HG03066 (cell line): ENCODE measurements around the gene AARS1.
"Not testable (repeated sequence)": the region's sequence is repeated elsewhere in the genome, so short reads cannot be mapped to it uniquely, and the experiment has no call there.

ENCODE experiments used
- ATAC-seq: cut with Tn5 transposase; IDR thresholded peaks from one replicate; pipeline ENCODE4 v1.9.1; 2021; ENCODE audit warnings: low read depth; ENCODE audit not compliant: unreplicated experiment

AARS1 gene

DNA sequence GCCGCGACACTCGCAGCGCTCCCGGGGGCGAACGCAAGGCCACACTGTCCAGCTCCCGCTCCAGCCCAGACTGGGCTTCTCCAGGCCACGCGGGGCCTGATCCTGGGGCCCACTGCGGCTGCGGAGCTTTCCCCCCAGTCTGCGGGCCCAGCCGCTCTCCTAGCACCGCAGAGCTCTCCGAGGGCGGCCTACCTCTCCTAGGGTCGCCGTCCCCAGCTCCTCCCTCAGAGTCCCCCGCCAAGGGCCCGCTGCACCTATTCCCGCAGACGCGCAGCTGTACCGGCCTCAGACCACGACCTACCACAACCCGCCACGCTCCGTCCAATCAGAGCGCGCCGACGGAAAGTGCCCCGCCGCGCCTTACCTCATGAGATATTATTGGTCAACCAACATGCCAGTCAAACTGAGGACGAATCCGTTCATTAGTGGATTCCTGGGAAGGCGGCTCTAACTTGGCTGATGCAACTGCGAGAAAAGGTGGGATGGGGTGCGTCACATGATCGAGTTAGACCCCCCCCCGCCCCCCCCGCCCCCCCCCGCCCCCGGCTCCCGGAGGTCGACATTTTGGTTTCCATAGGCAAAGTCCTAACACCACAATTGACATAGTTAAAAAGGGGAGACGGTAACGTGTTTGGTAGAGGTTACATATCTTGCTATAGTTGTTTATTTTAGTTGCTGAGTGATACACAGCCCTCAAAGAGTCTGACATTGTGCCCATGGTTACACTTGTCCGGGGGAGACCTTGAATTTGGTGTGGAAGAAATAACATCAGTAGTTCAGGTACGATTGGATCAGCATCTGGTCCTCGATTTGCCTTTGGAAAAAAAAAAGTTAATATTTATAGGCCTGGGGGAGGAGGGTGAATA is at the start of gene AARS1:
Gene AARS1 (minus strand): TSS at position 278 of the 866 bp plus-strand sequence. CDS start 6,743 bp downstream, outside the sequence.
- ATAC-seq, result peak; percentile 98

DNA sequence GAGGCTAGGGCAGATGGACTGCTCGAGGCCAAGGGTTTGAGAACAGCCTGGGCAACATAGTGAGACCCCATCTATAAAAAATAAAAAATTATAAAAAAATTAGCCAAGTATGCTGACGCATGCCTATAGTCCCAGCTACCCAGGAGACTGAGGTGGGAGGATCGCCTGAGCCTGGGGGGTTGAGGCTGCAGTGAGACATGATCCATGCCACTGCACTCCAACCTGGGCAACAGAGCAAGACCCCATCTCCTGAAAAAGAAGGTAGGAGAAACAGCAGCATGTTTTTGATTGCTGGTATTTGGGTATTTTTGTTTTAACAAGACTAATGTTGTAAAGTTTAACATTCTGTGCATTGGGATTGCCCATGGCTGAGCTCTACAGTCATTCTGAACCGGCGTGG is 48.5 kb upstream of the AARS1 start:
- no peak for ATAC-seq

GRCh38 chr16:70332728-70333127 is 43.4 kb upstream of the AARS1 start:
- not testable (repeated sequence) for ATAC-seq

- no peak for ATAC-seq
Observed at GRCh38 chr16:70331588-70332358, 42.5 kb upstream of the AARS1 start.

DNA sequence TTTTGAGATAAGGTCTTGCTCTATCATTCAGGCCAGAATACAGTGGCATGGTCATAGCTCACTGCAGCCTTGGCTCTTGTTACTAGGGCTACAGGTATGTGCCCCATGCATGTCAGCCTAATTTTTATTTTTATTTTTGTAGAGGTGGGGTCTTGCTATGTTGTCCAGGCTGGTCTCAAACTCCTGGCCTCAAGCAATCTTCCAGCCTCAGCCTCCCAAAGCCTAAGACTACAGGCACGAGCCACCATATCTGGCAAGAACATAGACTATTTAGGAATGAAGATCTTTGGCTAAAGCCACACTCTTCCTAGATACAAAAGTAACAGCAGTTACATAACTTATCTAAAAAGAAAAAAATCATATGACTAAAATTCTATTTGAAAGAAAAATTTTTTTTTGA is 41.8 kb upstream of the AARS1 start:
- no peak for ATAC-seq

- no peak for ATAC-seq
Observed at GRCh38 chr16:70324998-70325747, 35.9 kb upstream of the AARS1 start.

- no peak for ATAC-seq
Observed at GRCh38 chr16:70320121-70320520, 30.8 kb upstream of the AARS1 start.

DNA sequence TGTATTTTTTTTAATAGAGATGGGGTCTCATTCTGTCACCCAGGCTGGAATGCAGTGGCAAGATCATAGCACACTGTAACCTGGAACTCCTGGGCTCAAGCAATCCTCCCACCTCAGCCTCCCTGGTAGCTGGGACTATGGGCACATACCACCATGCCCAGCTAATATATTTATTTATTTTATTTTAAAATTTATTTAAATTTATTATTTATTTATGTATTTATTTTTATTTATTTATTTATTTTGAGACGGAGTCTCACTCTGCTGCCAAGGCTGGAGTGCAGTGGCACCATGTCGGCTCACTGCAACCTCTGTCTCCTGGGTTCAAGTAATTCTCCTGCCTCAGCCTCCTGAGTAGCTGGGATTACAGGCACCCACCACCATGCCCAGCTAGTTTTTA is 18.4 kb upstream of the AARS1 start:
- ATAC-seq, result not testable (repeated sequence)

DNA sequence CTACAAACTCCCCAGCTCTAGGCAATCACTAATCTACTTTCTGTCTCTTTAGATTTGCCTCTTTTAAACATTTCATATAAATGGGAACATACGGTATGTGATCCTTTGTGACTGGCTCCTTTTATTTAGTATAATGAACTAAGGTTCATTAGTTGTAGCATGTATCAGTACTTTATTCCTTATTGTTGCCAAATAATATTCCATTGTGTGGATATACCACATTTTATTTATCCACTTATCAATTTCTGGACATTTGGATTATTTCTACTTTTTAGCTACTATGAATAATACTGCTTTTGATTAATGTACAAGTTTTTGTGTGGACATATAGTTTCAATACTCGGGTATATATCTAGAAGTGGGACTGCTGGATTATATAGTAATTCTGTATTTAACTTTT is 17.6 kb upstream of the AARS1 start:
- no peak for ATAC-seq

GRCh38 chr16:70304892-70305448 is 15.7 kb upstream of the AARS1 start:
- no peak for ATAC-seq

- ATAC-seq, result no peak
Observed at GRCh38 chr16:70302745-70303144, 13.4 kb upstream of the AARS1 start.

DNA sequence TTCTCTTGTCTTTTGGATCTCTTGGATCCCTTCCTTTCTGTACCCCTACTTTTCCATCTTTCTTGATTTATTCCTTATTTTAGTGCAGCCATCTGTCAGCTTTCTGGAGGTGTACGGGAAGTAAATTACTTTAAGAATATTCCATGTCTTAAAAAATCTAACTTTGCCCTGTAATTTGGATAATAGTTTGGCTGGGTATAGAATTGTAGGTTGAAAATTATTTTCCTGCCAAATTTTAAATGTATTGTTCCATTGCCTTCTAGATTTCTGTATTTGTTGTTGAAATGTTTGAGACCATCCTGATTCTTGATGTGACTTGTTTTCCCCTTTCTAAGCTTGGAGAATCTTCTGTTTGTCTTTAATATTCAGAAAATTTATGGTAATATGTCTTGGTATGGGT is 11.8 kb upstream of the AARS1 start:
- no peak for ATAC-seq

DNA sequence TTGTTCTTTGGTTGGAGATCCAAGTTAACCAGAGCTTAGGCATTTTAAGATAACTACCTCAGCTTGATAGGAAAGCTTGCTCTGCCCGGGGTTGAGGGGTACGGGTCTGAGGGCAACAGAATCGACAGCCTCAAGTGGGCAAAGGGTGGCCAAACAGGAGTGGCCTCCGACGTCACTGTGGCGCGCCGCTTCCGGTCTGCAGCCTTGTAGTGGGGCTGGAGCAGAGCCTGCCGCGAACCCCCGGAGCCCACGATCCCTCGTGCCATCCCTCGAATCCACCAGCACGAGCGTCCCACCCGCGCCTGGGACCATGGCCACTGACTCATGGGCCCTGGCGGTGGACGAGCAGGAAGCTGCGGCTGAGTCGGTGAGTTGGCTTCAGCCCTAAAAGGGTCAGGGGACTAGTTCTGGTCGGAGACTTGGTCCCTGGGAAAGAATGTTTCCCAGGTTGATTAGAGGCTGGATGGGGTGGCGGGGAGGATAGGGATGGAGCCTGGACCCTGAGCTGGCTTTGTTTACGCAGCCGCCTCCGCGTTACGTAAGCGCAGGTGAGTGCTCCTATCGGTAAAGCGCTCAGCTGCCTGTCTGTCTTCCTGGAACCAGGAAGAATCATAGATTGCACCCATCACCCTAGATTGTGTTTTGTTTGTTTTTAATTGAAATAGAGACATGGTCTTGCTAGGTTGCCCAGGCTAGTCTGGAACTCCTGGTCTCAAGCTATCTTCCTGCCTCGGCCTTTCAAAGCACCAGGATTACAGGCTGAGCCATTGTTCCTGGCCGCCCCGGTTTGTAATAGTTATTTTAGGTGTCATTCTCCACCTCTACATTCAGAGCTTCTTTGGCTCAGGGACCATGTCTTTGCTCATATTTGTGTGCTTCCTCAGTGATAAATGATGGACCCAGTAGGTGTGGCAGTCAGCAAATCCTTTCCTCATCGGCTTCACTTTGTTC is 10.0 kb upstream of the AARS1 start, which contains the start of gene DDX19B:
Gene DDX19B (plus strand): TSS at position 199 of the 951 bp plus-strand sequence. CDS start 112 bp downstream, at position 311.
- ATAC-seq, result peak; percentile 82

- no peak for ATAC-seq
Observed at GRCh38 chr16:70295634-70296033, 6.3 kb upstream of the AARS1 start.

GRCh38 chr16:70294385-70295025 is 5.2 kb upstream of the AARS1 start:
- no peak for ATAC-seq

- not testable (repeated sequence) for ATAC-seq
Observed at GRCh38 chr16:70292148-70292547, 2.8 kb upstream of the AARS1 start.

GRCh38 chr16:70290949-70291519 is 1.7 kb upstream of the AARS1 start:
- ATAC-seq, result no peak

DNA sequence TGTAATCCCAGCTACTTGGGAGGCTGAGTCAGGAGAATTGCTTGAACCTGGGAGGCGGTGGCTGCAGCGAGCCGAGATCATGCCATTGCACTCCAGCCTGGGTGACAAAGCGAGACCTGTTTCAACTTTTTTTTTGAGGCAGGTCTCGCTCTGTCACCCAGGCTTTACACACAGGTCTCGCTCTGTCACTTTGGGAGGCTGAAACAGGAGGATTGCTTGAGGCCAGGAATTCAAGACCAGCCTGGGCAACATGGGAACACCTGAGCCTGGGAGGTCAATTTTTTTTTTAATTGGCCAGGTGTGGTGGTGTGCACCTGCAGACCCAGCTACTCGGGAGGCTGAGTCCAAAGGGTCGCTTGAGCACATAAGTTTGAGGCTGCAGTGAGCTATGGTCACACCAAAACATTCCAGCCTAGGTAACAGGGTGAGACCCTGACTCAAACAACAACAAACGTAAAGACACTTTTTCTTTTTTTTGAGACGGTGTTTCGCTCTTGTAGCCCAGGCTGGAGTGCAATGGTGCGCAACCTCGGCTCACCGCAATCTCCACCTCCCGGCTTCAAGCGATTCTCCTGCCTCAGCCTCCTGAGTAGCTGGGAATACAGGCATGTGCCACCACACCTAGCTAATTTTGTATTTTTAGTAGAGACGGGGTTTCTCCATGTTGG is 1.9 kb downstream of the AARS1 start:
- ATAC-seq, result not testable (repeated sequence)
